GM18502 (cell line): Measurements from ENCODE around the gene NBEA.

Experiments used
- ATAC-seq: cut with Tn5 transposase; IDR thresholded peaks from one replicate; pipeline ENCODE4 v1.9.1; 2021; ENCODE audit warnings: mild to moderate bottlenecking; ENCODE audit not compliant: unreplicated experiment, poor library complexity

The NBEA gene

GRCh38 chr13:35255241-35255640 lies 313.2 kb downstream of the NBEA start:
- no peak for ATAC-seq

- no peak for ATAC-seq
These were observed 314.5 kb downstream of the NBEA start for GRCh38 chr13:35256459-35257148.

GRCh38 chr13:35260316-35260715 lies 318.2 kb downstream of the NBEA start:
- ATAC-seq, result no peak

- no peak for ATAC-seq
These were observed 324.3 kb downstream of the NBEA start for GRCh38 chr13:35266412-35266811.

- ATAC-seq, result no peak
These were observed 336.8 kb downstream of the NBEA start for GRCh38 chr13:35278917-35279316.

- ATAC-seq, result no peak
These were observed 337.4 kb downstream of the NBEA start for GRCh38 chr13:35279500-35279899.

GRCh38 chr13:35283856-35284255 lies 341.8 kb downstream of the NBEA start:
- ATAC-seq, result no peak

GRCh38 chr13:35285677-35286076 lies 343.6 kb downstream of the NBEA start:
- ATAC-seq, result no peak

- no peak for ATAC-seq
These were observed 350.3 kb downstream of the NBEA start for GRCh38 chr13:35292329-35292728.

- ATAC-seq, result no peak
These were observed 351.6 kb downstream of the NBEA start for GRCh38 chr13:35293579-35294226.

GRCh38 chr13:35309706-35310105 lies 367.6 kb downstream of the NBEA start:
- ATAC-seq, result no peak

GRCh38 chr13:35332134-35332533 lies 390.1 kb downstream of the NBEA start:
- ATAC-seq, result no peak

- ATAC-seq, result no peak
These were observed 391.1 kb downstream of the NBEA start for GRCh38 chr13:35333157-35333556.

- ATAC-seq, result no peak
These were observed 400.4 kb downstream of the NBEA start for GRCh38 chr13:35342440-35342839.

- no peak for ATAC-seq
These were observed 401.3 kb downstream of the NBEA start for GRCh38 chr13:35343417-35343816.

GRCh38 chr13:35345992-35346391 lies 403.9 kb downstream of the NBEA start:
- ATAC-seq, result no peak

- no peak for ATAC-seq
These were observed 404.4 kb downstream of the NBEA start for GRCh38 chr13:35346494-35346893.

- ATAC-seq, result no peak
These were observed 405.7 kb downstream of the NBEA start for GRCh38 chr13:35347679-35348205.

- no peak for ATAC-seq
These were observed 407.0 kb downstream of the NBEA start for GRCh38 chr13:35349052-35349451.

- ATAC-seq, result no peak
These were observed 407.7 kb downstream of the NBEA start for GRCh38 chr13:35349673-35350278.

GRCh38 chr13:35354285-35354684 lies 412.2 kb downstream of the NBEA start:
- no peak for ATAC-seq
